GM21576 (cell line): ENCODE data around the gene AQP2.
"Not testable (repeated sequence)": the region's sequence is repeated elsewhere in the genome, so short reads cannot be mapped to it uniquely, and the experiment has no call there.

ENCODE experiments used
- ATAC-seq: cut with Tn5 transposase; IDR thresholded peaks from one replicate; pipeline ENCODE4 v1.9.1; 2021; ENCODE audit warnings: mild to moderate bottlenecking, moderate library complexity; ENCODE audit not compliant: unreplicated experiment

AQP2 gene

DNA sequence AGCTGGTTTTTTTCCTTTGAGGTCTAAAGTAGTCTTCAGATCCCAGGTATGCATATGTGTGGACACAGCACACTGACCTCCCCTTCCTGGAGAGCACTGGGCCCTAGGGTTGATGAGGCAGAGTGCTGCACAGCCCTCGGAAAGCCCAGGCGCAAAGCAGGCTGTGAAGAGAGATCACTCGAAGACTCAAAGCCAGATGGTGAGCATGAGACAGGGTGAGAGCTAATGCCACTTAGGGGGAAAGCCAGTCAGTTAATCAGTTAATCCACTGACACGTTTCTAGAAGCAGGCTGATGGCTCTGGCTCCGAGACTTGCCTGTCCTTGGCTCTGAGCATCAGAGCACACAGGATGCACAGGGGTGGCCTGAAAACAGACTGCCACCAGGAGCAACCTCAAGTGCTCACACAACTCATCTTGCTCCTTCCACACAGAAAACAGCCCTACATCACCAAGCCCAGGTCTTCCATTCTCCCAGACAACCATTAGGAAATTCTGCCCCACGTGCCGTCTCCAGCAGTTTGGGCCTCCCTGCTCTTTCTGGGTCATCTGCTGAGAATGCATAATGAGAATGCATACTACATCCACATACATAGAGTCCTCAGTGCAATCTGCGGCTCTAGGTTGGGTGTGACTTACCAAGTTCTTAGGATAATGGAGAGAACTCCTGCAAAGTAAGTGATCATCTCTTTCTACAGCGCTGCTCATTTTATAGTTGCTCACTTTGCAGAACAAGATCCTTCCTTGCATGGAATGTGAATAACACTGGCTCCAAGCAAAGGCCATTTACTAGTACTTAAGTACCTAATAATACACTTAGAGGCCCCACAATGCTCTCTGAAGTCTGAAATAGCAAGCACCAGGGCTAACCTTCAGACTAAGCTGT lies 34.2 kb downstream of the AQP2 start:
- ATAC-seq, result no peak

DNA sequence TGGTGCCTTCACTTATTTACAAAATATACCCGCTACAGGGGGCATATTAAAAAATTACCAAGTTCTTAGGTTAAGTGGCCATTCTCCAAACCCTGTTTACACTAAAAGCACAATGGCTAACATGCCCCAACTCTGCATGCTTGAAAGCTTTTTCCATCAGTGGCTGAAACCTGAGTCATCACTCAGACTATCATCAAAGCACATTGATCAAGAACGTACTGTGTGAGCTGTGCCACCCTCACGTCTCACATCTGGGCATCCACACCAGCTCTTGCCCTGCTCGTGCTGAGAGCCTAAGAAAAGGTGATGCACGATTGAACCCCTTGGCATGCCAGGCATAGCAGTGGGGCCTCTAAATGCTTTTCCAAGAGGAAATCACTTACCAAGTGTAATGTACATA lies 35.4 kb downstream of the AQP2 start:
- no peak for ATAC-seq

DNA sequence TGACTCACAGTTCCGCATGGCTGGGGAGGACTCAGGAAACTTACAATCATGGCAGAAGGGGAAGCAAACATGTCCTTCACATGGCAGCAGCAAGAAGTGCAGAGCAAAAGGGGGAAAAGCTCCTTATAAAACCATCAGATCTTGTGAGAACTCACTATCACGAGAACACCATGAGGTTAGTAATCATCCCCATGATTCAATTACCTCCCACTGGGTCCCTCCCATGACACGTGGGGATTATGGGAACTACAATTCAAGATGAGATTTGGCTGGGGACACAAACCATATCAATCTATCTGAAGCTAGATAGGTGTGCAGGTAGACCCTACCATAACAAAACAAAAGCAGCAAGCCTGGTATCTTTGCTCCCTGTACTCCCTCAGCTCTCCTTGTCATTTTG lies 35.9 kb downstream of the AQP2 start:
- not testable (repeated sequence) for ATAC-seq

DNA sequence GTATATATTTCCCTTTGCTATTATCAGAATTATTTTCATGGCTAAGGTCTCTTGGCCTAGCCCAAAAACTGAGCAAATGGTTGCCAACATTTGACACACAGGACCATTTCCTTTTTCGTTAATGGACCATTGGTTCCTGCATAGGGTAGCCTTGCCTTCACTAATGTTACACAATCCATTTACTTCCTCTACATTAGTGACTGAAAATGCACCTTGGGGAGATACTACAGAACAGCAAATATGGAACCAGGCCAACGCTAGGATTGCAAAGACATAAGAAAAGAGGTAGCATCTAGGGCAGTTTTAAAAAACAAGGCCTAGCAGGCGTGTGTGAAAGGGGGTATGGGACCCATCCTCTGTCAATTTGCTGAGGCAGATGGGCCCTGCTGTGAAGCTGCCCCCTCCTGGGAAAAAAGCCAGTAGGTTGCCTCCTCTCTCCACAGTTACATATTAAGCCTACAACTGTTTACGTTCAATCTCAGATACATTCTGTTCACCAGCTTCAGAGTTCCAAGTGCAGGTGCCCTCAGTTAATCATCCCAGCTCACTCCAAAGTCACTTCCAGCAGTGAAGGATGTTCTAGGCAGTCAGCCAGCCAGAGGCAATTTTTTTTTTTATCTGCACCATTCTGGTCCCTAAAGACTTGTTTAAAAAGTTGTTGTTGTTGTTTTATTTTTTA lies 37.2 kb downstream of the AQP2 start:
- ATAC-seq, result no peak

DNA sequence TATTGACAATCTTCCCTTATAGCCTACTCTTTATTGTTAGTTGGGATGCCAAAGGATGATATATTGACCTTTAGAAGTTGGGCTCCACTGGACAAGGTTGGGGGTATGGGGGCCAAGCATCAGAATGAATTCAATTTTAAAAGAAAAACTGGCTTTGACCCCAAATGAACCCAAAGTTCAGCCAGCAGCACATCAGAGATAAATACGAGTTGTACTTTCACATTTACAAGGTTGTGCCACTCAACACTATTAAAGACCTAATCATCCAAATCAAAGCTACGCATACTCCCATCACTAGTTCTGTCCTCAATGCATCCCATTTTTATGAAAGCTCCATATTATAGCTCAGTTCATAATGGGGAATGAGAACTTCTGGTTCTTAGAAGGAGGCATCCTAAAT lies 38.9 kb downstream of the AQP2 start:
- not testable (repeated sequence) for ATAC-seq

DNA sequence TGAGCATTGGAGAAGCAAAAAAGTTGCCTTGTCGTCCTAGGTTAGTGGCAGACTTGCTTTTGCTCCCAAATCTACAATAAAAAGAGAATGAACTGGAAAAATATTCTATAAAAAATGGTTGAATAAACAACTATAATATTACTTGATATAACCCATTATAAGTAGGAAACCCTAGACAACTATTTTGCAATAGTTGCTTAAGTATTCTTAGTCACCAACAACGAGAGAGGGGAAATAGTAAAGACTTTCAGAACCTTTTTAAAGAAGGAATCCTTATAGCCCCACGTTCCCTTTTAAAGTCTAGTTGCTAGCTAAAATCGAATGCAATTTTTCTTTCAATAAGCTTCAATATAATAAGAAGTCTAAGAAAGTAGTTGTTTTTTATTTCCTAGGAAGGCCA lies 39.7 kb downstream of the AQP2 start:
- no peak for ATAC-seq

DNA sequence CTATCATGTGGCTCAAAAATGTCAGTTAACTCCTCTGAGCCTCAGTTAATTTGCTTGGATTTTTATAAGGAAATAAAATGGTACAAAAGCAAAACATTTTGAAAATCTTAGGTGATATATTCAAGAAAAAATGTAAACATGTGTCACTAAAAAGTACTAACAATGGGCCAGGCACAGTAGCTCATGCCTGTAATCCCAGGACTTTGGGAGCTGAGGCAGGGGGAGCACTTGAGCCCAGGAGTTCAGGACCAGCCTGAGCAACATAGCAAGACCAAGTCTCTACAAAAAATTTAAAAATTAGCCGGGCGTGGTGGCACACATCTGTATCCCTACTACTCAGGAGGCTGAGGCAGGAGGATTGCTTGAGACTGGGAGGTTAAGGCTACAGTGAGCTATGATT lies 47.9 kb downstream of the AQP2 start:
- ATAC-seq, result no peak

DNA sequence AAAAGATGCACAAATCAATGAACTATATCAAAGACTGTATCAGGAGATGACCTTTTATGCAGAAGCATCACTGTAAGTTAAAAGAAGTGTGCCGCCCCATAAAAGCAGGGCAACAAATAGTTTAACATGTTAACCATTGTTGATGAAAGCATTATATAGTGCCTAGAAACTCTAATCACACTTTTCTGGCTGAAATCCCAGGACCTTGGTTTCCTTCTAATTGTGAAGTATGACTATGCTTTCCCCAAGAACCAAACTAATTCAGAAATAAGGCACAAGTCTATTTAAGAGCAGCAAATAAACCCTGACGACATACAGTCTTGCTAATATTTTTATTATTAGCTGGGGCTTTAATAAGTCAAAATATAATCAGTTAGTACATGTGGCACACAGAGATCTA lies 53.1 kb downstream of the AQP2 start:
- ATAC-seq, result no peak

DNA sequence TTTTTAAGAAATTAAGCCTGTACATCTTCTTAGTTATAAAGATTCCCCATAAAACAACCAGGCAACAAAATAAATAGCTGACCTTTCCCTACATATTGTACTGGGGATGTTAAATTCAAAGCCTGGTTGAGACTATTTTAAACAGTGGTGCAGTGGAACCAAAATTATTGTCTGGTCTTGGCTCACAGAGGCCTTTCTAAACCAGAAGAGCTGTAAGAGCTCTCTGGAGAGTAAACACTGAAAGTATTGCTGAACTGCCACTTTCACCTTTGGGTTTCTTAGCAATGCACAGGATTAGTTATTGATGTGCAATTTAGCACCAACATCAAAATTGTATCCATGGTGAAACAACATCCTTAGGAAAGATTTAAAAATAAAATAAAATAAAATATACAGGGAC lies 54.2 kb downstream of the AQP2 start:
- ATAC-seq, result no peak

DNA sequence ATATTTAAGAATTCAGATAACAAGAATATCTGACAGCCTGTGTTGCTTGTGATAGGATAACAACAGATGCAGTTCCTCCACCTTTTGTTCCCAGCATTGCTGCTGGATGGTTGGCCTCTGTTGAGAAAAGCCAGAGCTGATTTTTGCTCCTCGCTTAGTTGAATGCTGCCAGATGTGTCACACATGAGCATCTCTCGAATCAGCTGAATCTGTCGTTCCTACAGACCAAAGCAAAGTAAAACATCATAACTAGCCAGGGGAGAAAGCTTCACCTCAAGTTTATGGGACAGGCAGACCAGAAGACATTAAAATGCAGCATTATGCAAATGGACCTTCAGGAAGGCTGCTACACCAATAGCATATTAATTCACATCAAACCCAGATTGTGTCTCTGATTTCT lies 54.6 kb downstream of the AQP2 start:
- no peak for ATAC-seq

DNA sequence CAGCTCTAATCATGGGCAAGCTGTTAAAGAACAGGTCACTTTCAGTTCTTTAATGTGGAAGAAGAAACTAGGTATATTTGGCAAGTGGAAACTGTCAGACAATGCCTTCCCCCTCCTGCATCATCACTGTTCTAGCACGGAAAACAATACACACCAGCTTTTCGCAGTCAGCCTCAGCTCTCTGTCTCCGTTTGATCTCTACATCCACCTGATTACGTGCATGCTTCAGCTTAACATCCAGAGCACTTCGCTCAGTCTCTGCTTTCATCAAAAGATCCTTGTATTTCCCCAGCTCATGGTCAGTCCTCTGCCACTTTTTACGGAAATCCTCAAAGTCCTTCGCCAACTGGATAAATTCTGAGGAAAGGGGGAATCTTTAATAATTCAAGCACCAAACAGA lies 55.7 kb downstream of the AQP2 start:
- ATAC-seq, result no peak

DNA sequence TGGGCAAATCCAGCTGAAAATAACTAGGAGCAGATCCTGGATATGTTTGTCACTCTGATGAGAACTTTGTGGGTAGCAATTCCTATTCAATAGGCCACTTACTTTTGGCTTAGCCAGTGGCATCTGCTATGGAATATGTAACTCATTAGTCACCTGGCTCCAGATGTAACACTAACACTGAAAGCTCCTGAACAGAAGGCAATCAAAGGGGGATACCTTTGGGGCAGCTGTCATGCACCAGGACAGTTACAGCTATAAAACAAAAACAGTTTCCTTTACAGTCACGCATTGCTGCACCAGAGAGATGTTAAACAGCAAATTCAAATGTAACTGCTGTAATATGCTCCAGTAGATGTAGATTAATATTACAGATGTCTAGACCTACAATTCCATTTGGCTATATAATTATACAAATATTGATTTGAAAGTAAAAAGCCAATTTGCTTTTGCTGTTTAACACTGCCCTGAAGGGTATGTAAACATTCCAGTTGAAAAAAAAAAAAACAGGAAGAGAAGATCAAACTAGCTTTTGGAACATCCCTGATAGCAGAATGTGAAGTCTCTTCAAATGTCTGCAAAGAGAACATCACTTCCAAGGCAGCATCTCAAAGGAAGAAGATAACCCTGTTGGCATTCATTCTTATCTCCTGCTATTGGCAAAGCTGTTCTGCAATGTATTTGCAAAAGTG lies 56.4 kb downstream of the AQP2 start:
- no peak for ATAC-seq
